ENCODE data around the gene KCNE1.
"Not testable (repeated sequence)": the region's sequence is repeated elsewhere in the genome, so short reads cannot be mapped to it uniquely, and the experiment has no call there.

- not testable (repeated sequence) for TF ChIP-seq CTCF, POLR2A (IDR thresholded peaks at IDR 0.05)
Observed at GRCh38 chr21:34467333-34467732, 44.7 kb downstream of the KCNE1 start.

All from right lobe of liver (tissue), 4 donors.